Tibial nerve (tissue), 4 donors: Measurements from ENCODE around the gene TRIM28.

Experiments used
- EP300 ChIP-seq, 2 donors: sonication (generic); formaldehyde crosslinking; IDR thresholded peaks; one replicate each; pipeline ENCODE4 v1.6.1; 2017; ENCODE audit warnings: antibody characterized with exemption in 2 of 2, mild to moderate bottlenecking in 1 of 2
- POLR2A ChIP-seq, 2 donors: fragments of 450-650 bp; IDR thresholded peaks; one replicate each; pipeline ENCODE4 v1.6.1; 2017; ENCODE audit warnings: antibody characterized with exemption in 2 of 2, mild to moderate bottlenecking in 2 of 2, moderate library complexity in 2 of 2
- TF ChIP-seq, protein P1 (sequence below), 5 experiments: fragments of 200-600 bp in 3 of 5; fragments of 450-650 bp in 2 of 5; sonication (generic) in 3 of 5; IDR thresholded peaks; one replicate each; pipeline ENCODE4 v1.5.1; 2016 to 2019; ENCODE audit warnings: antibody characterized with exemption in 5 of 5, mild to moderate bottlenecking in 3 of 5, moderate library complexity in 2 of 5

GRCh38 chr19:58568453-58569130 lies 24.7 kb downstream of the TRIM28 start:
- TF ChIP-seq, protein P1, sequence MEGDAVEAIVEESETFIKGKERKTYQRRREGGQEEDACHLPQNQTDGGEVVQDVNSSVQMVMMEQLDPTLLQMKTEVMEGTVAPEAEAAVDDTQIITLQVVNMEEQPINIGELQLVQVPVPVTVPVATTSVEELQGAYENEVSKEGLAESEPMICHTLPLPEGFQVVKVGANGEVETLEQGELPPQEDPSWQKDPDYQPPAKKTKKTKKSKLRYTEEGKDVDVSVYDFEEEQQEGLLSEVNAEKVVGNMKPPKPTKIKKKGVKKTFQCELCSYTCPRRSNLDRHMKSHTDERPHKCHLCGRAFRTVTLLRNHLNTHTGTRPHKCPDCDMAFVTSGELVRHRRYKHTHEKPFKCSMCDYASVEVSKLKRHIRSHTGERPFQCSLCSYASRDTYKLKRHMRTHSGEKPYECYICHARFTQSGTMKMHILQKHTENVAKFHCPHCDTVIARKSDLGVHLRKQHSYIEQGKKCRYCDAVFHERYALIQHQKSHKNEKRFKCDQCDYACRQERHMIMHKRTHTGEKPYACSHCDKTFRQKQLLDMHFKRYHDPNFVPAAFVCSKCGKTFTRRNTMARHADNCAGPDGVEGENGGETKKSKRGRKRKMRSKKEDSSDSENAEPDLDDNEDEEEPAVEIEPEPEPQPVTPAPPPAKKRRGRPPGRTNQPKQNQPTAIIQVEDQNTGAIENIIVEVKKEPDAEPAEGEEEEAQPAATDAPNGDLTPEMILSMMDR (IDR thresholded peaks at IDR 0.05) = no peak
- TF ChIP-seq POLR2A (IDR thresholded peaks at IDR 0.05) = no peak
- no peak for TF ChIP-seq EP300 (IDR thresholded peaks at IDR 0.05)
